Measurements from ENCODE around the gene ACAD8.

ACAD8 gene

GRCh38 chr11:134257101-134257500 is 3.7 kb downstream of the ACAD8 start:
- Histone ChIP-seq H3K27me3 (ENCODE audit: control insufficient read depth in 1 of 2, insufficient read depth in 2 of 2, low read length in 2 of 2) (no peaks in the 10 kb centered on the region), H3K9ac (ENCODE audit: low read length) (no peak overlapping the region), H3K4me3 (ENCODE audit: low read depth in 1 of 2, low read length in 2 of 2) (no peak overlapping the region), H3K9me3 (ENCODE audit: low read length) (no peaks in the 10 kb centered on the region), H3K36me3 (ENCODE audit: insufficient read depth, low read length) (peaks cover 44% of the 10 kb centered on the region), H3K4me1 (ENCODE audit: insufficient read depth, low read length) (peaks cover 8% of the 10 kb centered on the region), H3K27ac (ENCODE audit: low read depth, low read length) (no peak overlapping the region)

- Histone ChIP-seq H3K4me1 (ENCODE audit: insufficient read depth, low read length) (peaks cover 6% of the 10 kb centered on the region), H3K27ac (ENCODE audit: low read depth, low read length) (no peak overlapping the region), H3K36me3 (ENCODE audit: insufficient read depth, low read length) (peaks cover 59% of the 10 kb centered on the region)
Observed at GRCh38 chr11:134258577-134258976, 5.2 kb downstream of the ACAD8 start.

GRCh38 chr11:134260503-134260902 is 7.1 kb downstream of the ACAD8 start:
- no peak overlapping the region for H3K9ac ChIP-seq (ENCODE audit: low read length)
- H3K9me3 ChIP-seq (ENCODE audit: low read length): no peaks in the 10 kb centered on the region
- H3K4me1 ChIP-seq (ENCODE audit: insufficient read depth, low read length): no peaks in the 10 kb centered on the region
- H3K27me3 ChIP-seq (ENCODE audit: control insufficient read depth in 1 of 2, insufficient read depth in 2 of 2, low read length in 2 of 2): no peaks in the 10 kb centered on the region
- H3K27ac ChIP-seq (ENCODE audit: low read depth, low read length): no peak overlapping the region
- H3K4me3 ChIP-seq (ENCODE audit: low read depth in 1 of 2, low read length in 2 of 2): no peak overlapping the region
- H3K36me3 ChIP-seq (ENCODE audit: insufficient read depth, low read length): peaks cover 69% of the 10 kb centered on the region

More at GRCh38 chr11:134258577-134258976, 5.2 kb downstream of the ACAD8 start:
- no peak overlapping the region for H3K9ac ChIP-seq (ENCODE audit: low read length)
- H3K4me3 ChIP-seq (ENCODE audit: low read depth in 1 of 2, low read length in 2 of 2): no peak overlapping the region
- H3K9me3 ChIP-seq (ENCODE audit: low read length): no peaks in the 10 kb centered on the region
- no peaks in the 10 kb centered on the region for H3K27me3 ChIP-seq (ENCODE audit: control insufficient read depth in 1 of 2, insufficient read depth in 2 of 2, low read length in 2 of 2)

GRCh38 chr11:134260983-134261382 is 7.6 kb downstream of the ACAD8 start:
- no peaks in the 10 kb centered on the region for H3K27me3 ChIP-seq (ENCODE audit: control insufficient read depth in 1 of 2, insufficient read depth in 2 of 2, low read length in 2 of 2)
- H3K9me3 ChIP-seq (ENCODE audit: low read length): no peaks in the 10 kb centered on the region
- no peak overlapping the region for H3K9ac ChIP-seq (ENCODE audit: low read length)
- peaks cover 69% of the 10 kb centered on the region for H3K36me3 ChIP-seq (ENCODE audit: insufficient read depth, low read length)
- no peak overlapping the region for H3K4me3 ChIP-seq (ENCODE audit: low read depth in 1 of 2, low read length in 2 of 2)
- H3K27ac ChIP-seq (ENCODE audit: low read depth, low read length): no peak overlapping the region
- no peaks in the 10 kb centered on the region for H3K4me1 ChIP-seq (ENCODE audit: insufficient read depth, low read length)

GRCh38 chr11:134261626-134262488 is 8.5 kb downstream of the ACAD8 start:
- Histone ChIP-seq H3K4me1 (ENCODE audit: insufficient read depth, low read length) (no peaks in the 10 kb centered on the region), H3K9ac (ENCODE audit: low read length) (no peak overlapping the region), H3K9me3 (ENCODE audit: low read length) (no peaks in the 10 kb centered on the region), H3K27ac (ENCODE audit: low read depth, low read length) (no peak overlapping the region), H3K36me3 (ENCODE audit: insufficient read depth, low read length) (peaks cover 69% of the 10 kb centered on the region), H3K4me3 (ENCODE audit: low read depth in 1 of 2, low read length in 2 of 2) (no peak overlapping the region), H3K27me3 (ENCODE audit: control insufficient read depth in 1 of 2, insufficient read depth in 2 of 2, low read length in 2 of 2) (no peaks in the 10 kb centered on the region)

GRCh38 chr11:134264966-134265764 is 11.8 kb downstream of the ACAD8 start:
- H3K9me3 ChIP-seq (ENCODE audit: low read length): no peaks in the 10 kb centered on the region
- H3K27me3 ChIP-seq (ENCODE audit: control insufficient read depth in 1 of 2, insufficient read depth in 2 of 2, low read length in 2 of 2): peaks cover 0 to 6% of the 10 kb centered on the region in 2 donors
- H3K36me3 ChIP-seq (ENCODE audit: insufficient read depth, low read length): peaks cover 44% of the 10 kb centered on the region
- no peaks in the 10 kb centered on the region for H3K4me1 ChIP-seq (ENCODE audit: insufficient read depth, low read length)
- no peak overlapping the region for H3K9ac ChIP-seq (ENCODE audit: low read length)
- H3K4me3 ChIP-seq (ENCODE audit: low read depth in 1 of 2, low read length in 2 of 2): no peak overlapping the region
- no peak overlapping the region for H3K27ac ChIP-seq (ENCODE audit: low read depth, low read length)

- no peaks in the 10 kb centered on the region for H3K4me1 ChIP-seq (ENCODE audit: insufficient read depth, low read length)
- H3K9me3 ChIP-seq (ENCODE audit: low read length): no peaks in the 10 kb centered on the region
- no peak overlapping the region for H3K27ac ChIP-seq (ENCODE audit: low read depth, low read length)
- peaks cover 31% of the 10 kb centered on the region for H3K36me3 ChIP-seq (ENCODE audit: insufficient read depth, low read length)
- H3K27me3 ChIP-seq (ENCODE audit: control insufficient read depth in 1 of 2, insufficient read depth in 2 of 2, low read length in 2 of 2): peaks cover 0 to 14% of the 10 kb centered on the region in 2 donors
- no peak overlapping the region for H3K4me3 ChIP-seq (ENCODE audit: low read depth in 1 of 2, low read length in 2 of 2)
- no peak overlapping the region for H3K9ac ChIP-seq (ENCODE audit: low read length)
Observed at GRCh38 chr11:134266440-134266839, 13.1 kb downstream of the ACAD8 start.

GRCh38 chr11:134266841-134267251 is 13.5 kb downstream of the ACAD8 start:
- Histone ChIP-seq H3K36me3 (ENCODE audit: insufficient read depth, low read length) (peaks cover 27% of the 10 kb centered on the region), H3K9ac (ENCODE audit: low read length) (no peak overlapping the region), H3K4me3 (ENCODE audit: low read depth in 1 of 2, low read length in 2 of 2) (no peak overlapping the region), H3K27ac (ENCODE audit: low read depth, low read length) (no peak overlapping the region), H3K4me1 (ENCODE audit: insufficient read depth, low read length) (no peaks in the 10 kb centered on the region), H3K27me3 (ENCODE audit: control insufficient read depth in 1 of 2, insufficient read depth in 2 of 2, low read length in 2 of 2) (peaks cover 4 to 17% of the 10 kb centered on the region in 2 donors), H3K9me3 (ENCODE audit: low read length) (no peaks in the 10 kb centered on the region)

- no peaks in the 10 kb centered on the region for H3K9me3 ChIP-seq (ENCODE audit: low read length)
- H3K9ac ChIP-seq (ENCODE audit: low read length): no peak overlapping the region
- peaks cover 10 to 17% of the 10 kb centered on the region in 2 donors for H3K27me3 ChIP-seq (ENCODE audit: control insufficient read depth in 1 of 2, insufficient read depth in 2 of 2, low read length in 2 of 2)
- peaks cover 21% of the 10 kb centered on the region for H3K36me3 ChIP-seq (ENCODE audit: insufficient read depth, low read length)
- H3K4me1 ChIP-seq (ENCODE audit: insufficient read depth, low read length): no peaks in the 10 kb centered on the region
- H3K4me3 ChIP-seq (ENCODE audit: low read depth in 1 of 2, low read length in 2 of 2): no peak overlapping the region
- H3K27ac ChIP-seq (ENCODE audit: low read depth, low read length): no peak overlapping the region
Observed at GRCh38 chr11:134267461-134267860, 14.1 kb downstream of the ACAD8 start.

- Histone ChIP-seq H3K4me3 (ENCODE audit: low read depth in 1 of 2, low read length in 2 of 2) (no peak overlapping the region), H3K9me3 (ENCODE audit: low read length) (no peaks in the 10 kb centered on the region), H3K4me1 (ENCODE audit: insufficient read depth, low read length) (no peaks in the 10 kb centered on the region), H3K27me3 (ENCODE audit: control insufficient read depth in 1 of 2, insufficient read depth in 2 of 2, low read length in 2 of 2) (peaks cover 15 to 21% of the 10 kb centered on the region in 2 donors), H3K27ac (ENCODE audit: low read depth, low read length) (no peak overlapping the region), H3K9ac (ENCODE audit: low read length) (no peak overlapping the region), H3K36me3 (ENCODE audit: insufficient read depth, low read length) (peaks cover 16% of the 10 kb centered on the region)
Observed at GRCh38 chr11:134267966-134268365, 14.6 kb downstream of the ACAD8 start.

GRCh38 chr11:134270250-134270714 is 16.9 kb downstream of the ACAD8 start:
- Histone ChIP-seq H3K4me3 (ENCODE audit: low read depth in 1 of 2, low read length in 2 of 2) (no peak overlapping the region), H3K9me3 (ENCODE audit: low read length) (no peaks in the 10 kb centered on the region), H3K4me1 (ENCODE audit: insufficient read depth, low read length) (no peaks in the 10 kb centered on the region), H3K27me3 (ENCODE audit: control insufficient read depth in 1 of 2, insufficient read depth in 2 of 2, low read length in 2 of 2) (peaks cover 37 to 44% of the 10 kb centered on the region in 2 donors), H3K27ac (ENCODE audit: low read depth, low read length) (no peak overlapping the region), H3K36me3 (ENCODE audit: insufficient read depth, low read length) (peaks cover 1% of the 10 kb centered on the region), H3K9ac (ENCODE audit: low read length) (no peak overlapping the region)

All from muscle layer of colon (tissue), 2 donors.